T follicular helper cell (primary cell): ENCODE results near the gene BICDL1.
"Not testable (repeated sequence)": the region's sequence is repeated elsewhere in the genome, so short reads cannot be mapped to it uniquely, and the experiment has no call there.

Experiments
- DNase-seq: peaks from one replicate; pipeline ENCODE4 v3.0.0-alpha.2; 2020; ENCODE audit warnings: low read depth

Gene BICDL1

DNA sequence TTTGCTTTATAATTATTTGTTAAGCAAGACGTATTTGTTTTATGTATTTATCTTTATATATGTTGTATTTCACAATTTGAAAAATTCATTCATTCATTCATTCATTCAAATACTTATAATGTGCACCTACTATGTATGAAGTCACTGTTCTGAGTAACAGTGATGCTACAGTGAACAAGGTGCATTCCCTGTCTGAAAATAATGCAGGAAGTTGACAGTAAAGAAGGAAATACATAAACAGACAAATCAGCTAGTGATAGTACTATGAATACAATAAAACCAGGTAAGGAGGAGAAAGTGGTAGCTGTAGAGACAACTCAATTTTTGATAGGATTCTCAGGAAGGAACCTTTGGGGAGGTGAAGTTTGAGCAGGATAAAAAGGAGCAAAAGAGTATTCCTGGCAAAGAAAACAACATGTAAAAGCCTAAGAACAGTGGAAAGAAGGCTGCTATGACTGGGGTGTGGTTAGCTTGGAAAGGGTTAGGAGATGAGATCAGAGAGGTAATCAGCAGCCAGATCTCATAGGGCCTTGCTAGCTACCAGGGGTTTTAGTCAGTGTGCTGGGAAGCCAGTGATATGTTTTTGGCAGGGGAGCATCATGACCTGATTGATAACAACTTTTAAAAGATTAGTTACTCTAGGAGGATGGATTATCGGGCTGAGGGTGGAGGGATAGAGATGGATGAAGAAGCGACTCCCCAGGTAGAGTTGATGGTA is 17.4 kb downstream of the BICDL1 start:
- DNase-seq = peak; percentile 25

DNA sequence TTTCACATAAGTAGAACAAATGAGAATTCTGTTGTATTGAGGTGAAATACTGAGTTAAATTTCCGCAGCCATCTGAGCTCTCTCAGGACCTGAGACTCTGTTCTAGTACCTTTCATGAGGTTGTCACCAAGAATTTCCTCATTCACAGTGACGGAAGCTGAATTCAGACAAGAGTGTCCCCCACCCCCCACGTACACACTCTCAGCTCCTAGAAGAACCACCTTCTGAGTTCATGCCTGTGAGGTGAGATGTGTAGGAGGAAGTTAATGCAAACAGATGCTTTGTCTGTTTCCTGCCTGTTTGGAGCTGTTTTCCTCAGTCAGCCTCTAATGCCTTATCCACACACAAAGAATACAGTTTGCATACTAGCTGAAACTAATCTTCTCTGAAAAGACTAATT is 18.2 kb downstream of the BICDL1 start:
- DNase-seq = peak; percentile 71

DNA sequence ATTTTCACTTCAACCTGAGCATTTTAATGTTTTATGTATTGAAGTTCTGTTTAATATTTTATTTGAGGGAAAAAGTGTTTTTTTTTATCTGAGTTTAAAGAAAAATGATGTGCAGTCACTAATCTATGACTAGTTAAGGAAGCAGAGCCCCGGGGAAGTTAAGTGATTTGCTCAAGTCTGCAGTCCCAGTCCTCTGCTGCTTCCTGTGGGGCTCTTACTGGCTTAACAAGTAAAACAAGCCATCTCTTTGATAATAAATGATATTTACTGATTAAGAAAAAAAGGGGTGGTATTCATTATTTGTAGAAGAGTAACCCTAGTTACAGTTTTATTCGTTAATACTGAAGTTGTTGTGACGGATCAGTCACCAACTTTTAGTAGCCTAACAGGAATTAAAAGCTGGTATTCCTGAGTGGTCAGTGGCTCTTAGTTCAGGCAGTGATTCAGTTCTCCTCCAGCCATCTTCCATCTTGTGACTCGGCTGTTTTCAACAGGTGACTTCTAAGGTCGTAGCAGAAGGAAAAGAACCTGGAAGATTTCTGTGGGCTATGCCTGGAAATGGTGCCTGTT is 21.7 kb downstream of the BICDL1 start:
- DNase-seq = no peak

DNA sequence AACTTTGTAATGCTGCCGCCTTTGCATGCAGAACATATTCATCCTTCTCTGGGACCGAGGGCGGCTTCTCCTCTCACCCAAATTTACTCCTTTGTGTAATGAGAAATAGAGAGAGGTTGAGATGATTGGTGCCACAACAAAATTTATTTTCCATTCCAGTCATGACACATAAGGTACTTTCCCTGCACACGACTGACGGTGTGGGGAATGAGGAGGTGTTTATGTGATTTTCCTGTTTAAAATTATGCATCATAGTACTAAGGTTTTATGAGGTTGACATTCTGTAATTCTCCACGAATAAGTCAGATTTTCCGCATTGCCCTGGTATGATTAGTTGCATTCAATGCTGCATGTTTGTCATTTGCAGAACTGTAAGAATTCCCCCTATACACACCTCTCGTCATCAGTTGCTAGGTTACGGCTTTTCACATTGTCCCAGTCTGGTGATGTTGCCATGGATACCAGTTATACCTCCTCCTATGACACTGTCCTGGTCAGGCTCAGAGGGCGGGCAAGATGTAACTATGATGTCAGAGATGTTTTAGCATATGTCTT is 23.1 kb downstream of the BICDL1 start:
- DNase-seq = peak; percentile 80

DNA sequence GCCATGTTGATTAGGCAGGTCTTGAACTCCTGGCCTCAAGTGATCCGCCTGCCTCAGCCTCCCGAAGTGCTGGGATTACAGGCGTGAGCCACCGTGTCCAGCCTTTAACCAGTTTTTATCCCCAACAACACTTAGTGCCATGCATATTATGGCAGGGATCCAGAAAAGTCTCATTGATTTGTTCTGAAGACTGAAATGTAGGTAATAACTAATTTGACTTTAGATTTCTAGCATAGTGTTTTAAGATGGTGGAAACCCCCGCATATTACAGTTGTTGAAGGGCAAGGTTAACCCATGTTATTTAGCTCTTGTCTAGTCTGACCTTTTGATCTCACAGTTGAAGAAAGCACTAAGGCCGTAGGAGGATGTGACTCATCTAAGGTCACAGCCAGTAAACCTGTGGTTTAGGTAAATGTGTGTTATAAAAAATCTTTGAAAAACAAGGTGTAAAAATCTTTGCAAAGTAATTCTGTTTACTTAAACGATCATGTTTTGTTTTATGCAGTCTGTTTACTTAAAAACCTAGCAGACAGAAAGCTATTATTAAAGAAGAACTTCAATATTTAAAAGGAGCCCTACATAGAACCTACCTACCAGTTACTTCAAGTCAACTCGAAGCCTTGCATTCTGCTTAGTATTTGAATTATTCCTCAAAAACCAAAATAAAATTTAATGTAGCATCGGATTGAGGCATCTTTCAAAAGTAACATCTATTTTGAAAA is 24.8 kb downstream of the BICDL1 start:
- peak; percentile 54 for DNase-seq

DNA sequence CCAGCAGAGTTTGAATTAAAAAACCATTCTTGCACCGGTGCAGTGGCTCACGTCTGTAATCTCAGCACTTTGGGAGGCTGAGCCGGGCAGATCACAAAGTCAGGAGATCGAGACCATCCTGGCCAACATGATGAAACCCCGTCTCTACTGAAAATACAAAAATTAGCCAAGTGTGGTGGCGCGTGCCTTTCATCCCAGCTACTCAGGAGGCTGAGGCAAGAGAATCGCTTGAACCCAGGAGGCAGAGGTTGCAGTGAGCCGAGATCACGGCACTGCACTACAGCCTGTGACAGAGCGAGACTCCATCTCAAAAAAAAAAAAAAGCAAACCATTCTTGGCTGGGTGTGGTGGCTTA is 25.3 kb downstream of the BICDL1 start:
- DNase-seq = not testable (repeated sequence)

DNA sequence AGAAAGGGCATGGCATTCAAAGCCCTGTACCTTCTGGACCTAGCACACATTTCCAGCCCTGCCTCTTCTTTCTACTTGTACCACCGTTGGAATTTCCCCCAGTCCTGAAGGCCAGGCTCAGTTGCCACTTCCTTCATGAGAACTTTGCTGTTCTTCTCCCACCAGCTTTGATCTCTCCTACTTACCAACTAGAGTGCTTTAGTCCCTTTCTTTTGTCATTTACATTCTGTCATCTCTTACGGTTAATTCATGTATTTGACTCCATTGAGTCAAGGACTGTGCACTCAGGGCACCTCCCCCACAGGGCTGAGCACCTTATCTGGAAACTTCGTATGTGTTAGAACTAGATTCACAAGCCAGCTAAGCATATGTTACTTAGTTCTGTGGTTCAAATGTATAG is 26.3 kb downstream of the BICDL1 start:
- DNase-seq = no peak

DNA sequence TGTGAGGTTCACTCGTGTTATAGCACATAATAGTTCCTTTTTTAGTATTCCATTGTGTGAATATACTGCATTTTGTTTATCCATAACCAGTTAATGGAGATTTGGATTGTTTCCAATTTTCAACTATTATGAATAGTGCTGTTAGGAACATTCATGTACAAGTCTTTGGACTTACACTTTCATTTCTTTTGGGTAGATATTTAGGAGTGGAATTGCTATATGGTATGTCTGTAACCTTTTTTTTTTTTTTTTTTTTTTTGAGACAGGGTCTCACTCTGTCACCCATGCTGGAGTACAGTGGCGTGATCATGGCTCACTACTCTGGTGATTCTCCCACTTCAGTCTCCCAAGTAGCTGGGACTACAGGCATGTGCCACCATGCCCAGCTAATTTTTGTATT is 27.2 kb downstream of the BICDL1 start:
- not testable (repeated sequence) for DNase-seq

DNA sequence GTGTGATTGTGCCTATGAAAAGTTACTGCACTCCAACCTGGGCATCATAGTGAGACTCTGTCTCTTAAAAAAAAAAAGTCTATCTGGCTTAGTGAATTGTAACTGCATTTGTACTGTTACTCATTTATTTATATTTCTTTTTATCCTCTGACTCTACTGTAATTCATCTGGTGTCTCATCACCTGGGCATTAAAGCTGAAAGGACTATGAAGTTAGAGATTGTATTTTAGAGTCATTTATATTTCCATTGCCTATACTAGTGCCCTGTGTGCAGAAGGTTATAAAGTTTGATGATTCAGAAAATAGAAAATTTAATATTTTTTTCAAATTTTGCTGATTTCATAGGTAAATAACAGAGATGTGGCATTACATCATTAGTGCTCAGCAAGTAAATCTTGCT is 30.2 kb downstream of the BICDL1 start:
- DNase-seq = no peak

DNA sequence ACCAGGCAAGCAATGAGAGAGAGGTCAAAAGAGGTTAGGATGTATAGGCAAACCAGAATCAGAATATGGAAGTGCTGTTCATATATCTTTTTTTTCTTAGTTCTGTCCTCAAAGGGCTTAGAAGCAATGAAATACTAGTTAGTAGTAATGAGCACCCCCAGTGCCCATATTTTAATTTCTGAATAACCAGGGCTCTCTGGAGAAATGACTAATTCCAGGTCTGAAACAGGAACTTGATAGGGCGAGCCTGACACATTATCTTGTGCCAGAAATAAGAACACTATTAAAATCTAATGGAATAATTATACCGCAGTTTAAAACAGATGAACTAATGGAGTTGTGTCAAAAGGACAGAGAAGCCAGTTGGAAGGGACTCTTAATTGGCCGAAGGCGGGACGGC is 30.9 kb downstream of the BICDL1 start:
- no peak for DNase-seq

DNA sequence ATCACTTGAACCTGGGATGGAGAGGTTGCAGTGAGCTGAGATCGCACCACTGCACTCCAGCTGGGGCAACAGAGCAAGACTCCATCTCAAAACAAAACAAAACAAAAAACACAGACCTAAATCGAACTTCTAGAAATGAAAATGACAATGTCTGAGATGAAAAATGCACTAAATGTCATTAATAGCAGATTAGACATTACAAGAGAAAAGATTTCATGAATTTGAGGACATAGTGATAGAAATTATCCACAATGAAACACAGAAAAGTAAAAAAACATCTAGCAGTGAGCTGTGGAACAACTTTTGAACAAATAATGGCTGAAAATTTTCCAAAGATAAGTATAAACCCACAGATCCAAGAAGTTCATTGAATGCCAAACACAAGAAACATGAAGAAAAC is 35.2 kb downstream of the BICDL1 start:
- DNase-seq = no peak

DNA sequence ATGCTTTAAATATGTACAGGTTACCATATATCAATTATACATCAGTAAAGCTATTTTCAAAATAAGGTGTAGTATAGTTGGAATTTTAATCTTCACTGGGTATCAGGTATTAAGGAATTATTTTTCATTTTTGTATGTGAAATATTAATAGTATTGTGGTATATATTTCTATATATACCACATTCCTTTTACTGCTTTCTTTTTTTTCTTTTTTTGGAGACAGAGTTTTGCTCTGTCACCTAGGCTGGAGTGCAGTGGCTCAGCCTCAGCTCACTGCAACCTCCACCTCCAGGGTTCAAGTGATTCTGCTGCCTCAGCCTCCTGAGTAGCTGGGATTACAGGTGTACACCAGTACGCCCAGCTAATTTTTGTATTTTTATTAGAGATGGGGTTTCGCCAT is 36.6 kb downstream of the BICDL1 start:
- no peak for DNase-seq

DNA sequence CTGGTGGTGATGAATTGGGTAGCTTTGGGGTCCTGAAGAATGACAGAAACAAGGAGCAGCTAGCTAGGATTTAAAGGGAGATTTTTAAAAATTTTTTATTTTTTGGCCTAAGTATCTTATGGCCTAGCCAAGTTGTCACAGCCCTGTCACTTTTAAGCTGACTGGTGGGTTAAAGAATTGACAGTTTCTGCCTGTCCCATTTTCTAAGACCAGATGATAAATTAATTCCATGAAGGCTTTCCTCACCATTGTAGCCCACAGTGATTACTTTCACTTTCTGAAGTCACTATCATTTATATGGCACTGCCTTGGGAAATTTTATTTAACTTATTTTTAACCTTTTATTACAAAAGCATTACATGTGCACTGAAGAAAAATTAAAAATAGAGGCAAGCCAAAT is 43.2 kb downstream of the BICDL1 start:
- DNase-seq = no peak

DNA sequence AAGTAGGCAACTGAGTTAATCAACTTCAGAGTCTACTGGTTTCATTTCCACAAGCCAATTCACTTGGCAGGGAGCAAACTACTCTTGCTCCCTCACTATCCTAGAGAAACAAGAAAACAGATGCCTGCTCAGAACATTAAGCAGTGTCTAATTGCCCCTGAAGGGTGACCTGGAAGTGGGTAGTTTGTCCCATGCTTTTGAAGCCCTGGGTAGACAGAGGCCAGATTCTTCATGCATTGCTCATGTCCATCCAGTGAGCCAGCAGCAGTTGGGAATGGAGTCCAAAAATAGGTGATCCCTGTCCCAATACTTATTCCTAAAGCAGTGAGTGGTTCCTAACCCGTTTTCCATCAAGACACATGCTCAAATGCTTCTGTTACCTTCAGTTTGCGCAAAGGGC is 48.8 kb downstream of the BICDL1 start:
- no peak for DNase-seq

DNA sequence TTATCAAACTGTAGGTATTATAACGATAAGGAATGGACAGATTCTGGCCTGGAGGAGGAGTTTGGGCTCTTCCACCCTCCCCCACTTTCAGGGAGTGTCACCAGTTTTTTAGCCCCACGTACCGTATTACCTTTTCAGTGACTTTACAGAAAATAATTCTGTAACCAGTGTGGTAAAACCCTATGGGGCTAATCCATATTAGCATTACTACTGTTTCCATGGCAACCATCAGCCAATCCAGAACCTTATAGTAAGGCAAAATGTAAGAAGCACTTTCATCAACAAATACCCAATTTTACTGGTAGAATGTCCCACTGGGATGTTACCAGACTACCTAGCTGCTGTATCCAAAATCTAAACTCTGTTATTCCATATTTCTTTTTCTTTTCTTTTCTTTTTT is 50.7 kb downstream of the BICDL1 start:
- DNase-seq = no peak

DNA sequence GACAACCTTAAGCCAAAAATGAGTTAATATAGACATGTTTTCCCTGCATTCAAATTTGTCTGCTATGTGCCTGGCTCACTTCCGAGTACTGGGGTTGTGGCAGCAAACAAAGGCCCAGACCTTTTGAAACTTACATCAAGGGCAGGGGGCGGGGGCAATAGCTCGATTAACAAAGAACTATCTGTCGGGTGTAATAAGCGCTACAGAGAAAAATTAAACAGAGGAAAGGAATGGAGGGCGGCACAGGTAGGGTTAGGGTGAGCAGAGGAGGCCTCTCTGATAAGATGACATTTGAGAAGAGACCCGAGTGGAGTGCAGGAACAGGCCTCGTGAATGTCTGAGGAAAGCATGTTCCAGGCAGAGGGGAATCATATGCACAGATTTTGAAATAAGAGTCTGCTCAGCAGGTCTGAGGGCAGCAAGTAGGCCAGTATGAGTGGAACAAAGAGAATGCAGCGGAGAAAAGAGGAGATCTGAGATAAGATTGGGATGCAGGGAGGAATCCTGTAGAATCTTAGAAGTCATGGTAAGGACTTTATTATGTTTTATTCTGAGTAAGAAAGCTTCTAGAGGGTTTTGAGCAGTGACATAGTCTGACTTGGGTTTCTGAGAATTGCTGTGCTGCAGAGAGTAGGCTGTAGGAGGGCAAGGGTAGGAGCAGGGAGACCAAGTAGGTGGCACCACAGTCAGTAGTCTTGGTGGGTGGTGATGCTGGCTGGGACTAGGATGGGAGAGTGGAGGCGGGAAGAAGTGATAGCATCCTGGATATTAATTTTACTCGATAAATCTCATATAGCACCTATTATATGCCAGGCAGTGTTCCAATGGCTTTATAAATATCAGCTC is 52.6 kb downstream of the BICDL1 start:
- peak; percentile 70 for DNase-seq

DNA sequence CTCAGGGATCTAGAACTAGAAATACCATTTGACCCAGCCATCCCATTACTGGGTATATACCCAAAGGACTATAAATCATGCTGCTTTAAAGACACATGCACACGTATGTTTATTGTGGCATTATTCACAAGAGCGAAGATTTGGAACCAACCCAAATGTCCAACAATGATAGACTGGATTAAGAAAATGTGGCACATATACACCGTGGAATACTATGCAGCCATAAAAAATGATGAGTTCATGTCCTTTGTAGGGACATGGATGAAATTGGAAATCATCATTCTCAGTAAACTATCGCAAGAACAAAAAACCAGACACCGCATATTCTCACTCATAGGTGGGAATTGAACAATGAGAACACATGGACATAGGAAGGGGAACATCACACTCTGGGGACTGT is 56.3 kb downstream of the BICDL1 start:
- not testable (repeated sequence) for DNase-seq

DNA sequence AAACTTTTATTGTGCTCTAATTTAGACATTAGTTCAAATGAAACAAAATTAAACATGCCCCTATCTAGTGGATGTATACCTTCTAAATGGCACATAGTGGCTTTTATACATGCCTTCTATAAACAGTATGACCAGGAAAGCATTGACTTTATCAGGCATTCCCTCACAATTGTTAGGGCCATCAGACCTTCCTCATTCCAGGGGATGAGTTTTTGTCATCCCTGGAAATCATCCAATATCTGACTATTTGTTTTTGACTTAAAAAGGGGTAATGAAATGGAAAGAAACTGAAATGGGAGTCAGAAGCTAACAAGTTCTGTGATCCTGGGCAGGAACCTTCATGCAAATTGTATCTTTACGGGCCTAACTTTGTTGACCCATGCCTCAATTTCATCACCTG is 58.0 kb downstream of the BICDL1 start:
- DNase-seq = no peak

DNA sequence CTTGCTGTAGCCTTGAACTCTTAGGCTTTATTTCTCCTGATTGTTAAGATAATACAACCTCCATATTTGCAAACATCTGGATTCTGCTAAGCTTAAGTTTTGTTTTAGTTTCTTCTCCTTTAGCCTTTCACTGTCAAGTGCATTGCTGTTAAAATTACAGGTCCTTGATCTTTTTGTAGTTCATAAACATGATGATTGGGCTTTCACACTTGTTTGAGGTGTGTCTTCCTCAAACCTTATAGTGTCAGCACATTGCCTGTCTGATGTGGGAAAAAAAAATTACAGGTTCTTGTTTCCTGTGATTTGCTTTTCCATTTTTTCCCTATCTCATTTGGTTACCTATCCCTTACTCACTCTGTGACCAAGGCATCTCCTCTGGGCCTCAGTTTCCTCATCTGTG is 59.2 kb downstream of the BICDL1 start:
- DNase-seq = no peak

DNA sequence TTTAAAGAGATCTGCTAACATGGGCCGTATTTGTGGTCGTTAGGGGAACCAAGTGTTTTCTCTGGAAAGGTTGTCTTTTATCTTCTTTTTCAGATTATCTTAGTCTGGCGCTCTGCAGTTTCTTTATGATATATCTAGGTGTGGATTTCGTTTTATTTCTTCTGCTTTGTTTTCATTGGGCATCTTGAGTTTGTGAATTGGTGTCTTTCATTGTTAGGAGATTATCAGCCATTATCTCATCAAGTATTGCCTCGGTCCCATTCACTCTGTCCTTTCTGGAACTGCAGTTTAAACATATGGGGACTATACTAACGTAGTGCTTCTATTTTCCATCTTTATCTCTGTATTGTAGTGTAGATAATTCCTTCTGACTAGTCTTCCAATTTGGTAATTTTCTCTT is 60.4 kb downstream of the BICDL1 start:
- no peak for DNase-seq

DNA sequence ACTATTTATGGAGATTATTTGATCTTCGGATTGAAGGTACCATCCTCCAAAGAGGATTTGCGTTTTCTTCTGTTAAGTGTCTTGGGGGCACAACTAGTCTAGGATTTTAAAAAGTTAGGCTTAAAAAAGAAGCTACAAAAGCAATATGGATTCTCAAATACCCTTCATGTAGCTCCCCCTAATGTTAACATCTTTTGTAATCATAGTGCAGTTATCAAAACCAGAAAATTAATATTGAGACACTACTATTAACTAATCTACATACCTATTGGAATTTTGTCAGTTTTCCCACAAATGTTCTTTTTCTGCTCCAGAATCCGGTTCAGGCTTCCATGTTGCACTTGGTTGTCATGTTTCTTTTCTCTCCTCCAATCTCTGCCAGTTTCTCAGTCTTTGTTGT is 62.5 kb downstream of the BICDL1 start:
- DNase-seq = no peak

DNA sequence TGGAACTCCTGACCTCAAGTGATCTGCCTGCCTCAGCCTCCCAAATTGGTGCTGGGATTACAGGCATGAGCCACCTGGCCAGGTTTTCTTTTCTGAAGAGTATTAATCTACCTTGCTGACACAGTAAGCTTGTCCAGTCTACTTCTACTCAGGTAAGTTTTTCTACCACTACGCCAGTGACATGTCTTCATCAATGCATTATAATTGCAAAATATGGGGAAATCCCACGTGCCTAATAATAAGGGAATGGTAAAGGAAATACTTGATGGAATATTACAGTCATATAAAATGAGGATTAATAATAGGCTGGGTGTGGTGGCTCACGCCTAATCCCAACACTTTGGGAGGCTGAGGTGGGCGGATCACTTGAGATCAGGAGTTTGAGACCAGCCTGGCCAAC is 65.3 kb downstream of the BICDL1 start:
- DNase-seq = no peak
